ENCODE data around the gene GRN. TPM values are rescaled to one million over a fixed set of nuclear protein-coding genes. Genes with fewer than 3 reads are reported as not detected.

The GRN gene
- total RNA-seq, 3 donors from 2014 or later, result 166 to 372 (median 252) TPM

DNA sequence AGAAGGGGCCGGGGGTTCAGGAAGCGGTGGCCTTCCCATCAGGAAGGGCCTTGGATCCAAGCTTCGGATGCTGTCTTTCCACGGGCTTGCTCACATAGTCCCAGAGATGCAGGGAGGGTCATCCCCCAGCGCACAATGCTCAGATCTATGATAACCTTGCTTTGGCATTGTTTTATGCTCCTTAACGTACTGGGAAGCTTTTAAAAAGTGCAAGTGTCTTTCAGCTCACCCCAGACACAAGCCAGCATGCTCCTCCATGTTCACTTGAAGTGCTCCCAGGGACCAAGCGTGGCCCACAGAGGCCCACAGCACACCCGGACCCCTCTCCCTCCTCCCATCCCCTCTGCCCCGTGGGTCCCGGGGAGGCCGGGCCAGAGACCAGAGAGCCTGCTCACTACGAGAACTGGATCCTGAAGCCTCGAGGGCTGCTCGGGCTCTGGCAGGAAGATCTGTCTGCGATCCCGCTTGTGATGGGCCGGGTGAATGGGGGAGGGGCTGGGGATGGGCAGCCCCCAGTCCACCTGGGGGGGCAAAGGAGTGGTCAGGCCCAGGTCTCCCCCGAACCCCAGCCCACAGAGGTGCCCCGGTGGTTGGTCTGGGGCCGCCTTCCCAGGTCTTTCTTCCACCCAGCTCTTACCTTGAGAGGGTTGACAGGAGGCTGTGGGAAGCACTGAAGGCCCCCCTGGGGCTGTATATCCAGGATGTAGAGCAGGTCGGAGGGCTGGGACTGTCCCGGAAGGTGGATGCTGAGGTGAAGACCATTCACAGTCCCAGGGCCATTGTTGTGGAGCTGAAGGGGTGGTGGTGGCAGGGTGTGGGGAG lies 30.3 kb downstream of the GRN start:
- intact Hi-C loops (cut with DNase I; ENCODE audit: low total_unique reads), result no loop called here
- no peak for TF ChIP-seq POLR2AphosphoS5 (IDR thresholded peaks at IDR 0.05)
- TF ChIP-seq, protein P1, sequence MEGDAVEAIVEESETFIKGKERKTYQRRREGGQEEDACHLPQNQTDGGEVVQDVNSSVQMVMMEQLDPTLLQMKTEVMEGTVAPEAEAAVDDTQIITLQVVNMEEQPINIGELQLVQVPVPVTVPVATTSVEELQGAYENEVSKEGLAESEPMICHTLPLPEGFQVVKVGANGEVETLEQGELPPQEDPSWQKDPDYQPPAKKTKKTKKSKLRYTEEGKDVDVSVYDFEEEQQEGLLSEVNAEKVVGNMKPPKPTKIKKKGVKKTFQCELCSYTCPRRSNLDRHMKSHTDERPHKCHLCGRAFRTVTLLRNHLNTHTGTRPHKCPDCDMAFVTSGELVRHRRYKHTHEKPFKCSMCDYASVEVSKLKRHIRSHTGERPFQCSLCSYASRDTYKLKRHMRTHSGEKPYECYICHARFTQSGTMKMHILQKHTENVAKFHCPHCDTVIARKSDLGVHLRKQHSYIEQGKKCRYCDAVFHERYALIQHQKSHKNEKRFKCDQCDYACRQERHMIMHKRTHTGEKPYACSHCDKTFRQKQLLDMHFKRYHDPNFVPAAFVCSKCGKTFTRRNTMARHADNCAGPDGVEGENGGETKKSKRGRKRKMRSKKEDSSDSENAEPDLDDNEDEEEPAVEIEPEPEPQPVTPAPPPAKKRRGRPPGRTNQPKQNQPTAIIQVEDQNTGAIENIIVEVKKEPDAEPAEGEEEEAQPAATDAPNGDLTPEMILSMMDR (IDR thresholded peaks at IDR 0.05), result no peak
- no peak for DNase-seq (ENCODE audit: low spot score in 2 of 2)
- Histone ChIP-seq H3K4me3 (no peak overlapping the region), H3K27me3 (peaks cover 0 to 13% of the 10 kb centered on the region in 2 donors), H3K27ac (no peak overlapping the region), H3K4me1 (no peaks in the 10 kb centered on the region), H3K9me3 (no peaks in the 10 kb centered on the region), H3K36me3 (no peaks in the 10 kb centered on the region)

DNA sequence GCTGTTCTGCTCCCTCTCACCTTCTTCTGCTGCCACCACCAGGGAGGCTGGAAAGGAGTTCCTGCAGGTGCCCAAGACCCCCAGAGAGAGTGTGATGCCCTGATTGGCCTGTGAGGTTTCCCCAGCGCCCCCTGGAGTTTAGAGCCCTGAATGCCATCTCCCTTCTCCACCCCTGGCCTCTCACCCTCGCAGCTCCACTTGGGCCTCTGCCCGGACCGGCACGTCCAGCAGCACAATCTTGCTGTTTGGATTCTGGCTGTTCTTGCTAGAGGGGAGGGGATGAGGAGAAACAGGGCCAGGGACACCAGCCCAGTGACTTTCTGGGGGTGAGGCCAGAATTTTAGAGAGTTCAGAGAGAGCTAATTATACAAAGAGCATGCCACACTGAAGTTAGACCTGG lies 31.0 kb downstream of the GRN start:
- Histone ChIP-seq H3K27ac (no peak overlapping the region), H3K4me3 (no peak overlapping the region), H3K36me3 (no peaks in the 10 kb centered on the region), H3K27me3 (peaks cover 0 to 8% of the 10 kb centered on the region in 2 donors), H3K4me1 (no peaks in the 10 kb centered on the region), H3K9me3 (no peaks in the 10 kb centered on the region)
- TF ChIP-seq, protein P1 (IDR thresholded peaks at IDR 0.05), result peak in 1 of 3 donors; percentile 29
- no peak for TF ChIP-seq POLR2AphosphoS5 (IDR thresholded peaks at IDR 0.05)
- intact Hi-C loops (cut with DNase I; ENCODE audit: low total_unique reads), result no loop called here
- no peak for DNase-seq (ENCODE audit: low spot score in 2 of 2)

DNA sequence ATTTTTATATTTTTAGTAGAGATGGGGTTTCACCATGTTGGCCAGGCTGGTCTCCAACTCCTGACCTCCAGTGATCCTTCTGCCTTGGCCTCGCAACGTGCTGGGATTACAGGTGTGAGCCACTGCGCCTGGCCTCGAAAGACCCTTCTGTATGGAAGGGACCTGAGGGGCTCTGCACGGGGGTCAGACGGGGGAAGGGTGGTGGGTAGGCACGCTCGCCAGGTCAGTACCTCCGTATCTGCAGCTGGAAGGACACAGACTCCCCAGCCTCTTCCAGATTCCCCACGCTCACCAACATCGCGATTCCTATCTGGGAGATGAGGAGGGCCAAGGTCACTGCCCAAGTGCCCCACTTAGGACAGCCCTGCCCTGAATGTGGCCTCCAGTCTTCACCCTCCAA lies 31.7 kb downstream of the GRN start:
- intact Hi-C loops (cut with DNase I; ENCODE audit: low total_unique reads), result no loop called here
- Histone ChIP-seq H3K27me3 (peaks cover 0 to 5% of the 10 kb centered on the region in 2 donors), H3K36me3 (no peaks in the 10 kb centered on the region), H3K4me3 (no peak overlapping the region), H3K27ac (no peak overlapping the region), H3K4me1 (no peaks in the 10 kb centered on the region), H3K9me3 (no peaks in the 10 kb centered on the region)
- TF ChIP-seq POLR2A (IDR thresholded peaks at IDR 0.05) (no peak), POLR2AphosphoS5 (IDR thresholded peaks at IDR 0.05) (no peak)
- TF ChIP-seq, protein P1 (IDR thresholded peaks at IDR 0.05), result no peak
- no peak for DNase-seq (ENCODE audit: low spot score in 2 of 2)

DNA sequence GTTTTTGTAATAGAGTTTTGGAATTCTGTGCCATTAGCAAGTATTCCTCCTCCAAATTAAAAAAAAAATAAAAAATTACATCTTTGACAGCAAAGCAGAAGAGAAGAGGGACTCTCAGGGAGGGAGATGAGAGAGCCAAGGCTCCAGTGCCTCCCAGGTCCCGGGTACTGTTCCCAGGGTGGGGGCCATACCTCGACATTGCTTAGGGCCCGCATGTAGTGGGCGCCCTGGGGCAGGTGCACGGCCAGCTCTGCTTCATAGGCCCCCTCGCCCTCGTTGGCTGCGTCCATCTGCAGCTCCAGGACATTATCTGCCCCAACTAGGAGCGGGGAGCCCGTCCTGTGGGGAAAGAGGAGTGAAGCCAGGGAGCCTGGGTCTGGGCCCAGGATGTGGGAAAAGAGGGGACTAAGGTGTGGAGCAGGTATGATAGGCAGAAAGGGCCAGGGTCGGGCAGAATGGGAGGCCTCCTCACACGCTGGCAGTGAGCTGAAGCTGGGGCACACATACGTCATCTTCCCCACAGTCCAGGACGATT lies 33.1 kb downstream of the GRN start:
- Histone ChIP-seq H3K36me3 (no peaks in the 10 kb centered on the region), H3K27ac (no peak overlapping the region), H3K4me1 (no peaks in the 10 kb centered on the region), H3K27me3 (no peaks in the 10 kb centered on the region), H3K4me3 (no peak overlapping the region), H3K9me3 (no peaks in the 10 kb centered on the region)
- intact Hi-C loops (cut with DNase I; ENCODE audit: low total_unique reads), result no loop called here
- TF ChIP-seq POLR2A (IDR thresholded peaks at IDR 0.05), result no peak
- TF ChIP-seq POLR2AphosphoS5 (IDR thresholded peaks at IDR 0.05), result no peak
- TF ChIP-seq, protein P1 (IDR thresholded peaks at IDR 0.05), result no peak
- no peak for DNase-seq (ENCODE audit: low spot score in 2 of 2)

DNA sequence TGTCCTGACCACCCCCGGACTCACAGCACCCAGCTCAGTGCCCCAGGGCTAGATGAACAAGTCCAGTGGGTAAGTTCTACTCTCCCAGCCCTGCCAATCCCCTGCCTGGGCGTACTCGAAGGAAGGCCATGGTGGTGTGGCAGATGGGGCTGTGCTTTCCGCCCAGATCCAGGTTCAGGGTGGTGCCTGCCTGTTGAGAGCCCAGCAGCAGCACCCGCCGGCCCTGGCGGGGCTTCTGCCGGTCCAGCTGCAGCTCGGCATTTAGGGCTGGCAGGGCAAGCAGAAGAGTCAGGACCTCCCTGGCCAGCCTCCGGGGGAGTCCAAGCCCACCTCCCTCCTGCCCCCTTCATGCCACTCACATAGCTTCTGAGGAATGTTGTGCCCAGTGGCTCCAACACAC lies 34.8 kb downstream of the GRN start:
- intact Hi-C loops (cut with DNase I; ENCODE audit: low total_unique reads), result no loop called here
- no peaks in the 10 kb centered on the region for H3K4me1 ChIP-seq

More for the DNA sequence above, 34.8 kb downstream of the GRN start:
- Histone ChIP-seq H3K9me3 (no peaks in the 10 kb centered on the region), H3K36me3 (no peaks in the 10 kb centered on the region), H3K27me3 (no peaks in the 10 kb centered on the region), H3K4me3 (no peak overlapping the region), H3K27ac (no peak overlapping the region)
- TF ChIP-seq, protein P1 (IDR thresholded peaks at IDR 0.05), result no peak
- TF ChIP-seq POLR2A (IDR thresholded peaks at IDR 0.05) (no peak), POLR2AphosphoS5 (IDR thresholded peaks at IDR 0.05) (no peak)
- DNase-seq (ENCODE audit: low spot score in 2 of 2), result no peak

All from breast epithelium (tissue), 4 donors.